ENCODE results near the gene TPST2. TPM values are rescaled to one million over a fixed set of nuclear protein-coding genes. Genes with fewer than 3 reads are reported as not detected.

Gene TPST2
- total and polyA plus RNA-seq, 10 of the 15 experiments (the other 5 are each of a cell fraction or from before 2014, with no cell fraction given) = 6.3 to 33.7 (median 28.4) TPM

DNA sequence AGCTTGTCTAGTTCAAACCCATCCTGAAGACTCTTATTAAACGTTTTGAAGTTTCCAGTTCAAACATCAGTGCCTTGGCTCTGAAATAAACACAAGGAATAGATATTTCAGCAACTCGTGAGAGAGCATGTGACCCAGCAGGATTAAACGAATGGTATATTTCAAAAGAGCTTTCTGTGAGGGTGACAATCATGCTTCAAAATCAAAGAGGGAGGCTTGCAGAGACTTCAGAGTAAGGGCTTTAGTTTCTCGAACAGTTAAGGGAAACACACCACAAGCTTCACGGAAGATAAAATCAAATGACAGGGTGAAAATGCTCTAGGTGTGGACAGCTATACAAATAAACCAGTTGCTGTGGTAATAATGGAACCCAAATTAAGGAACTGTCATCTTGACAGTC is 107.8 kb downstream of the TPST2 start:
- ATAC-seq = no peak
- 26% methylated on average over 5 of the region's 5 CpGs for WGBS (ENCODE audit: insufficient coverage, insufficient replicate concordance, low lambda C conversion rate, missing lambda C conversion rate)
- FAIRE-seq = no peak
- no TSS peak for BruUV-seq (replicated peaks)
- H3K9ac ChIP-seq (ENCODE audit: control insufficient read depth, insufficient read depth, low read length) = no peak overlapping the region
- H3K79me2 ChIP-seq (ENCODE audit: control insufficient read depth, insufficient read depth, low read length) = peaks cover 63% of the 10 kb centered on the region
- no peaks in the 10 kb centered on the region for H3K9me3 ChIP-seq (replicated peaks; ENCODE audit: control insufficient read depth, insufficient read depth, low read length)
- ChIA-PET SMC1A (ENCODE audit: uncharacterized antibody, unreplicated experiment) (interaction anchor here (0.6 to 4.3 kb wide), 13 partner anchors 9 to 192 kb away, joined by 3 to 17 read pairs (median 3); no protein-coding TSS in a partner anchor), POLR2A (interaction anchor here (0.8 to 3.6 kb wide), 6 partner anchors 30 to 189 kb away, joined by 3 to 18 read pairs (median 5); partner anchors contain the start of gene TFIP11), RAD21 (ENCODE audit: unreplicated experiment) (interaction anchor here (0.8 to 2.4 kb wide), 9 partner anchors 19 to 190 kb away, joined by 3 to 7 read pairs (median 4); no protein-coding TSS in a partner anchor), CTCF (interaction anchor here (0.6 to 7.1 kb wide), 10 partner anchors 13 to 1437 kb away, joined by 3 to 47 read pairs (median 10); partner anchors contain the start of gene PITPNB)
- peaks cover 29% of the 10 kb centered on the region for H3K4me1 ChIP-seq (ENCODE audit: control insufficient read depth, insufficient read depth, low read length)
- in situ Hi-C loops (cut with MboI) = no loop called here
- H3K36me3 ChIP-seq (ENCODE audit: control insufficient read depth in 2 of 2, insufficient read depth in 2 of 2, low read length in 1 of 2) = no peaks in the 10 kb centered on the region
- no peak overlapping the region for H2AFZ ChIP-seq (ENCODE audit: control insufficient read depth, low read depth, low read length)
- peak overlapping the region; percentile 88 for H3K27ac ChIP-seq (ENCODE audit: control insufficient read depth, insufficient read depth)
- TF ChIP-seq, protein P1, sequence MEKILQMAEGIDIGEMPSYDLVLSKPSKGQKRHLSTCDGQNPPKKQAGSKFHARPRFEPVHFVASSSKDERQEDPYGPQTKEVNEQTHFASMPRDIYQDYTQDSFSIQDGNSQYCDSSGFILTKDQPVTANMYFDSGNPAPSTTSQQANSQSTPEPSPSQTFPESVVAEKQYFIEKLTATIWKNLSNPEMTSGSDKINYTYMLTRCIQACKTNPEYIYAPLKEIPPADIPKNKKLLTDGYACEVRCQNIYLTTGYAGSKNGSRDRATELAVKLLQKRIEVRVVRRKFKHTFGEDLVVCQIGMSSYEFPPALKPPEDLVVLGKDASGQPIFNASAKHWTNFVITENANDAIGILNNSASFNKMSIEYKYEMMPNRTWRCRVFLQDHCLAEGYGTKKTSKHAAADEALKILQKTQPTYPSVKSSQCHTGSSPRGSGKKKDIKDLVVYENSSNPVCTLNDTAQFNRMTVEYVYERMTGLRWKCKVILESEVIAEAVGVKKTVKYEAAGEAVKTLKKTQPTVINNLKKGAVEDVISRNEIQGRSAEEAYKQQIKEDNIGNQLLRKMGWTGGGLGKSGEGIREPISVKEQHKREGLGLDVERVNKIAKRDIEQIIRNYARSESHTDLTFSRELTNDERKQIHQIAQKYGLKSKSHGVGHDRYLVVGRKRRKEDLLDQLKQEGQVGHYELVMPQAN (conservative IDR thresholded peaks at IDR 0.05) = no peak
- TF ChIP-seq KAT2A (conservative IDR thresholded peaks at IDR 0.05; ENCODE audit: control insufficient read depth, low read depth, low read length) (no peak), RAD51 (IDR thresholded peaks at IDR 0.05) (peak; percentile 45)
- peak overlapping the region; percentile 97 for H3K4me2 ChIP-seq (ENCODE audit: control insufficient read depth, insufficient read depth)
- no peaks in the 10 kb centered on the region for H4K20me1 ChIP-seq (ENCODE audit: control insufficient read depth, insufficient read depth)
- no peak for DNase-seq (ENCODE audit: low read depth, low spot score)
- no peaks in the 10 kb centered on the region for H3K27me3 ChIP-seq (replicated peaks in 1 of 2; ENCODE audit: control insufficient read depth in 2 of 2, insufficient read depth in 2 of 2, low read length in 1 of 2)
- intact Hi-C loops (cut with micrococcal nuclease; ENCODE audit: unreplicated experiment) = loop anchor here (5.0 kb wide), 1 partner anchor 50 kb away; no protein-coding TSS in a partner anchor
- peak overlapping the region; percentile 97; the same call in 1 of the 2 replicates for H3K4me3 ChIP-seq
